GM12801 (cell line): ENCODE data around the gene SLC43A3.

Experiments
- CTCF ChIP-seq: IDR thresholded peaks from one replicate; pipeline ENCODE4 v1.5.1; 2011; ENCODE audit warnings: control low read depth; ENCODE audit not compliant: insufficient read length; ENCODE audit errors: extremely low read depth

SLC43A3 gene

DNA sequence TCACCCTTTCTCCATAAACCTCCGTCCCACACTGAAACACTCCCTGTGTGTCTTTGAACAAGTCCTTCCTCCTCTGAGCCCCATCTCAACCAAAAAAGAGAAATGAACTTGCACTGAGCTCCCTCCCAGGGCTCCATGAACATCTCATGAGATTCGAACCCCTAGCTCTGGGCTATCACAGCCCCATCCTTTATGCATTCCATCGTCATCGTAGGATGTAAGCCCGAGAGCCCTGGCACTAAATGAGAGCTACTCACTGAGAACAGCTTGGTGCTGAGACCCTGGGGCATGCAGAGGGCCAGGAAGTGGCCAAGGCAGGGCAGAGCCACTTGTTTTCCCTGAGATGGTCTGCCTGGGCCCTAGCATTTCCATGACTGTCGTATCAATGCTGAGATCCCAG is 12.9 kb upstream of the SLC43A3 start:
- TF ChIP-seq CTCF, result no peak

GRCh38 chr11:57438345-57439285 is 11.7 kb upstream of the SLC43A3 start:
- TF ChIP-seq CTCF, result no peak

DNA sequence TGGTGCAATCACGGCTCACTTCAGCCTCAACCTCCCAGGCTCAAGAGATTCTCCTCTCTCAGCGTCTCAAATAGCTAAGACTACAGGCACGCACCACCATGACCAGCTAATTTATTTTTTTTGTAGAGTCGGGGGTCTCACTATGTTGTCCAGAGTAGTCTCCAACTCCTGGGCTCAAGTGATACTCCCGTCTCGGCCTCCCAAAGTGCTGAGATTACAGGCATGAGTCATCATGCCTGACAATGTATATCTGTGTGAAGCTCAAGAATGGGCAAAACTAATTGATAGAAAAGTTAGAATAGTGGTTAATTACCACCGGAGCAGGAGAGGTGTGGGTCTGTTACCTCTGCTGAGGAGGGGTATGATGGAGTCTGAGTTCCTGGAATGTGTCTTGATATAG is 9.1 kb upstream of the SLC43A3 start:
- no peak for TF ChIP-seq CTCF

- TF ChIP-seq CTCF, result no peak
These were observed 8.0 kb upstream of the SLC43A3 start for GRCh38 chr11:57434640-57435546.

DNA sequence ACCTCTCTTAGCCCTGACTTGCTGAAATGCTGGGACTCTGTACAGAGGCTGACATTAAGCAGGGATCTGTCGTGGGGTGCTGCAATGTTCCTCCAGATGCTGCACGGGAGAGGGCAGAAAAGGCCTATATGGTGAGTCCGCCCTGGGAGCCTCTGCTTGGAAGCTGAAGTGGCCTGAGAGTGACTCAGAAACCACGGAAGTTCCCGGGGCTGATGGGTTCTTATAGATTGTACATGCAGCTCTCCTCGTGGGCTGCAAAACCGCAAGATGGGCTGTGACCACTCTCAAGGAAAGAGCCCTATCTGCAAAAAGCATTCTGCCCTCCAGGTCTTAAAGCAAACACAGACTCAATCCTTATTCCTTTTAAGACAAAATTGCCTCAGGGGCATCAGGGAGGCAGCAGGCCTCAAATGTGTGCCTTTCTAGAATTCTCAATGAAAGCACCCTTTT is 5.8 kb upstream of the SLC43A3 start:
- no peak for TF ChIP-seq CTCF

- TF ChIP-seq CTCF, result no peak
These were observed 5.2 kb upstream of the SLC43A3 start for GRCh38 chr11:57432149-57432561.

DNA sequence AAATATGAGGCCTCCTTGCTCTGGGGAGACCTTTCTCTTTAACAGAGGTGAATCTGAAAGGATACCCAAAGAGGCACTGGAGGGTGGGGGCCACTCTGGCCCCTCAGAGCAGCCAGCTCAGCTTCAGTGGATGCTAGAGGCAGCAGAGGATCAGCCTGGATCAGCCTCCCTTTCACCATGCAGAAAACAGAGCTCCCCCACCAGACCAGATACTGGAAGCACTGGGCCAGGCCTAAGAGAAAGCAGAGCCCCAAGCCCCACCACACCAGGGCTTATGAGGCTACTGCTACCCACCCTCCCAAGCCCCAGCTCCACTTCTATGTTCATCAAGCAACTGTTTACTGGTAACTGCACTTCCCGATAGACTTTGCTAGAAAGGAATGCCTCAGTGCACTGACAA is 4.0 kb upstream of the SLC43A3 start:
- no peak for TF ChIP-seq CTCF
